Muscle layer of colon (tissue), 2 donors: ENCODE measurements around the gene DEPDC7.

Experiments
- H3K27ac ChIP-seq: one replicate; pipeline ENCODE4 v1.7.0; 2013; ENCODE audit warnings: low read depth, mild to moderate bottlenecking, low read length, moderate library complexity
- H3K27me3 ChIP-seq, 2 donors: one replicate each; pipeline ENCODE4 v1.7.0; 2013; ENCODE audit warnings: low read length in 2 of 2, mild to moderate bottlenecking in 2 of 2; ENCODE audit not compliant: insufficient read depth in 2 of 2, control insufficient read depth in 1 of 2
- H3K36me3 ChIP-seq: one replicate; pipeline ENCODE4 v1.7.0; 2013; ENCODE audit warnings: mild to moderate bottlenecking, low read length; ENCODE audit not compliant: insufficient read depth
- H3K4me1 ChIP-seq: one replicate; pipeline ENCODE4 v1.7.0; 2013; ENCODE audit warnings: mild to moderate bottlenecking, low read length; ENCODE audit not compliant: insufficient read depth
- H3K4me3 ChIP-seq, 2 donors: one replicate each; pipeline ENCODE4 v1.7.0; 2013; ENCODE audit warnings: low read length in 2 of 2, low read depth in 1 of 2, mild to moderate bottlenecking in 1 of 2, moderate library complexity in 1 of 2
- H3K9ac ChIP-seq: one replicate; pipeline ENCODE4 v1.7.0; 2013; ENCODE audit warnings: low read length
- H3K9me3 ChIP-seq: one replicate; pipeline ENCODE4 v1.7.0; 2013; ENCODE audit warnings: mild to moderate bottlenecking, low read length
- donor health status: abdominal sarcoma.
- donor health status: Adenocarcinoma of cecum.

DEPDC7 gene

GRCh38 chr11:33064033-33064825 lies 48.6 kb downstream of the DEPDC7 start:
- Histone ChIP-seq H3K9ac (no peak overlapping the region), H3K36me3 (peaks cover 48% of the 10 kb centered on the region), H3K9me3 (no peaks in the 10 kb centered on the region), H3K4me3 (no peak overlapping the region), H3K27ac (peak overlapping the region; percentile 39), H3K4me1 (peaks cover 47% of the 10 kb centered on the region), H3K27me3 (no peaks in the 10 kb centered on the region)

GRCh38 chr11:33064866-33065265 lies 49.2 kb downstream of the DEPDC7 start:
- H3K36me3 ChIP-seq: peaks cover 52% of the 10 kb centered on the region
- H3K9me3 ChIP-seq: no peaks in the 10 kb centered on the region
- no peak overlapping the region for H3K9ac ChIP-seq
- H3K4me3 ChIP-seq: no peak overlapping the region
- peaks cover 42% of the 10 kb centered on the region for H3K4me1 ChIP-seq
- no peak overlapping the region for H3K27ac ChIP-seq
- H3K27me3 ChIP-seq: no peaks in the 10 kb centered on the region

DNA sequence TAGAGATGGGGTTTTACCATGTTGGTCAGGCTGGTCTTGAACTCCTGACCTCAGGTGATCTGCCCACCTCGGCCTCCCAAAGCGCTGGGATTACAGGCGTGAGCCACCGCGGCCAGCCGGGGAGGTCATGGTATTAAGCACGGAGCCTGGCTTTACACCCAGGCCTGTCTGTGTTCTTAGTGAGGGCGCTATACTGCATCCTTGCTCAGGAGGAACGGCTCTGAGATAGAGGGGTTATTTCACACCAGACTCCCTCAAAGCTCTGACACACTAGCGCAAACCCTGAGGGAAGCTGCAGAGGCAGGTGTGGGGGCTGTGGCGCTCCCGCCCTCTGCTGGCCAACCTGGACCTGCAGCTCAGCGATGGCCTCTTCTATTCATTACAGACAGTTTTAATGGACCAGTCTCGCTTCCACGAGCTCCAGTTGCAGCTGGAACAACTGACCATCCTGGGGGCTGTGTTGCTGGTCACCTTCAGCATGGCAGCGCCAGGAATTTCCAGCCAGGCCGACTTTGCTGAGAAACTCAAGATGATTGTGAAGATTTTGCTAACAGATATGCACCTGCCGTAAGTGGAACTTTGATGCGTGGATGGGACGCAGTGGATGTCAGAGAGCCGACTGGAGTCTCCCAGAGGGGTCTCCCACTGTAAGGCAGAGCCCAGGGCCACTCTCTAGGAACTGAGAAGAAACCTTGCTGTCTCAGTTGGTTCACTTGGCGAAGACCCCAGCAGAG lies 49.9 kb downstream of the DEPDC7 start:
- H3K9ac ChIP-seq: no peak overlapping the region
- H3K36me3 ChIP-seq: peaks cover 49% of the 10 kb centered on the region
- peaks cover 41% of the 10 kb centered on the region for H3K4me1 ChIP-seq

GRCh38 chr11:33067294-33067693 lies 51.6 kb downstream of the DEPDC7 start:
- H3K27ac ChIP-seq: no peak overlapping the region
- H3K9me3 ChIP-seq: no peaks in the 10 kb centered on the region
- peaks cover 63% of the 10 kb centered on the region for H3K36me3 ChIP-seq
- no peaks in the 10 kb centered on the region for H3K27me3 ChIP-seq
- no peak overlapping the region for H3K4me3 ChIP-seq
- H3K9ac ChIP-seq: no peak overlapping the region
- H3K4me1 ChIP-seq: peaks cover 30% of the 10 kb centered on the region

More for the DNA sequence above, 49.9 kb downstream of the DEPDC7 start:
- Histone ChIP-seq H3K27ac (no peak overlapping the region), H3K4me3 (no peak overlapping the region), H3K9me3 (no peaks in the 10 kb centered on the region), H3K27me3 (no peaks in the 10 kb centered on the region)

DNA sequence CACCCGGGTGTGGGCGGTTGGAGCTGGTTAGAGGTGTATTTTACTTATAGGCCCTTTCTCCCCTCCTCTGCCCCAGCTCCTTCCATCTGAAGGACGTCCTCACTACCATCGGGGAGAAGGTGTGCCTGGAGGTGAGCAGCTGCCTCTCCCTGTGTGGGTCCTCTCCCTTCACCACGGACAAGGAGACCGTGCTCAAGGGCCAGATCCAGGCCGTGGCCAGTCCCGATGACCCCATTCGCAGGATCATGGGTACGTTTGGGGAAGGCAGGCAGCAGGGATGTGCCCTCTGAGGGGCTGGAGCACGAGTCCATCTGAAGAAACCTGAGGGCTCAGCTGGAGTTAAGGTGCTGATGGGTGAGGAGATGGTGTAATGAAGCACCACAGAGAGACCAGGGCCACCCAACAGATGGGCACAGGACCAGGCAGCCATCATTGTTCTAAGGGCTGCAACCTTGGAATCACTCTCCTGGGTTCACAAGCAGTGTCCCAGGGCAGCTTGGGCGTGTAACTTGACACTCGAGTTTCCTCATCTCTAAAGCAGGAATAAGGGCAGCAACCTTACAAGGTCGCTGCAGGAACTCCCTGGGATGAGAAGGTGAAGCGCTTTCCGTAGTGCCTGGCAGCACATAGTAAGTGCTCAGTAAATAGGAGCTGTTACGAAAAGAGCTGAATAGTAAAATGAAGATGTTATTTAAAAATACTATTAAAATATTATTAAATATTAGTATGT lies 53.1 kb downstream of the DEPDC7 start:
- H3K36me3 ChIP-seq: peaks cover 69% of the 10 kb centered on the region
- H3K9ac ChIP-seq: no peak overlapping the region
- H3K27me3 ChIP-seq: no peaks in the 10 kb centered on the region

GRCh38 chr11:33072465-33072864 lies 56.8 kb downstream of the DEPDC7 start:
- Histone ChIP-seq H3K9me3 (no peaks in the 10 kb centered on the region), H3K9ac (no peak overlapping the region), H3K27me3 (no peaks in the 10 kb centered on the region), H3K36me3 (peaks cover 71% of the 10 kb centered on the region), H3K4me1 (no peaks in the 10 kb centered on the region), H3K27ac (no peak overlapping the region), H3K4me3 (no peak overlapping the region)

More for the DNA sequence above, 53.1 kb downstream of the DEPDC7 start:
- Histone ChIP-seq H3K9me3 (no peaks in the 10 kb centered on the region), H3K4me3 (no peak overlapping the region), H3K27ac (no peak overlapping the region), H3K4me1 (peaks cover 16% of the 10 kb centered on the region)
